Subcutaneous abdominal adipose tissue (tissue), 5 donors: ENCODE data around the gene PAX3.
A peak's percentile ranks its signal among the peaks of the same experiment; 100 is the strongest.

Experiments used
- H3K27ac ChIP-seq: one replicate; pipeline ENCODE4 v1.7.0; 2013; ENCODE audit warnings: low read depth, mild to moderate bottlenecking, inconsistent platforms, low read length, moderate library complexity
- H3K27me3 ChIP-seq, 5 donors: one replicate each; pipeline ENCODE4 v1.7.0; 2013; ENCODE audit warnings: low read length in 5 of 5, inconsistent platforms in 1 of 5; ENCODE audit not compliant: control insufficient read depth in 5 of 5, insufficient read depth in 4 of 5
- H3K36me3 ChIP-seq, 5 donors: one replicate each; pipeline ENCODE4 v1.7.0; 2013; ENCODE audit warnings: low read length in 5 of 5; ENCODE audit not compliant: control insufficient read depth in 5 of 5, insufficient read depth in 5 of 5
- H3K4me1 ChIP-seq, 5 donors: one replicate each; pipeline ENCODE4 v1.7.0; 2013; ENCODE audit warnings: low read length in 5 of 5, mild to moderate bottlenecking in 3 of 5, moderate library complexity in 1 of 5; ENCODE audit not compliant: control insufficient read depth in 5 of 5, insufficient read depth in 5 of 5
- H3K4me3 ChIP-seq, 5 donors: one replicate each; pipeline ENCODE4 v1.7.0; 2013; ENCODE audit warnings: low read length in 5 of 5, low read depth in 1 of 5
- H3K9ac ChIP-seq, 5 donors: one replicate each; pipeline ENCODE4 v1.7.0; 2013; ENCODE audit warnings: low read length in 5 of 5, mild to moderate bottlenecking in 4 of 5, moderate library complexity in 3 of 5
- H3K9me3 ChIP-seq, 5 donors: one replicate each; pipeline ENCODE4 v1.7.0; 2013; ENCODE audit warnings: low read length in 5 of 5; ENCODE audit not compliant: control insufficient read depth in 5 of 5
- donor health status: healthy.
- donor health status: healthy.
- donor health status: healthy.
- donor health status: healthy.
- donor health status: healthy.

PAX3 gene

DNA sequence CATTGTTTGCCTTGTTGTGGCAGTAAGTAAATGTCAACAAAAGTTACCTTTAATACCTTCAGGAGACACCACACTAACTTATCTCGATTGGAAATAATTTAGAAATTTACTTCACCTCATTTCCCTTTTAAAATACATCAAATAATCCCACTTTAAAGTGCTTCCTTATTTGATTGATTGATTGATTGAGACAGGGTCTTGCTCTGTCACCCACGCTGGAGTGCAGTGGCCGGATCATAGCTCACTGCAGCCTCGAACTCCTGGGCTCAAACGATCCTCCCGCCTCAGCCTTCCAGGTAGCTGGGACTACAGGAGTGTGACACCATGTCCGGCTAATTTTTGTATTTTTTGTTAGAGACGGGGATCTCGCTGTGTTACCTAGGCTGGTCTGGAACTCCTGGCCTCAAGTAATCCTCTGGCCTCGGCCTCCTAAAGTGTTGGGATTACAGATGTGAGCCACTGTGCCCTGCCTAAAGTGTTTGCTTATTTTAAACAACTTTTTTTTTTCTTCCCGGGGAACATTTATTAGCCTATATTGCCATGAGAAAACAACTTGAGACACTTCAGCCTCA, 12.0 kb upstream of the PAX3 start:
- H3K4me1 ChIP-seq, result peaks cover 0 to 24% (median 19%) of the 10 kb centered on the region in 5 donors
- H3K27me3 ChIP-seq, result peaks cover 66 to 94% (median 79%) of the 10 kb centered on the region in 5 donors
- H3K4me3 ChIP-seq, result no peak overlapping the region

DNA sequence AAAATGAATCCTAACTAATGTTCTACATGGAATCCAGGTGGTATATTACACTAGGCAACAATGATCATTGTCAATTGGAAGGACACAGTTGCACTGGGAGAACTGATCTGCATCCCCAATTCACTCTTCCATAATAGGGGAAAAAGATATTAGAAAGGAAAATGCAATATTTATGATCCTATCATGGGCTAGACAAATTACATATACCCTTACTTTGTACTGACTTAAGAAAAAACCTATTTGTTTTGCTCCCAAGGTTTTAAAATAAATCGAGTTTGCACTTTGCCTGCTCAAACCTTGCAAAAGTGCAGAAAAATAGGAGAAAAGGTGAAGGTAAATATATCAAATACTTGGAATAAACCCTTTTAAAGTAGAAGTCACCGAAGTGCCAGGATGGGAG, 11.0 kb upstream of the PAX3 start:
- no peak overlapping the region for H3K27ac ChIP-seq
- H3K9ac ChIP-seq, result no peak overlapping the region
- no peaks in the 10 kb centered on the region for H3K36me3 ChIP-seq
- H3K4me3 ChIP-seq, result no peak overlapping the region
- peaks cover 0 to 35% (median 29%) of the 10 kb centered on the region in 5 donors for H3K4me1 ChIP-seq
- peaks cover 0 to 5% (median 0%) of the 10 kb centered on the region in 5 donors for H3K9me3 ChIP-seq
- peaks cover 70 to 96% (median 80%) of the 10 kb centered on the region in 5 donors for H3K27me3 ChIP-seq

More for the DNA sequence above, 12.0 kb upstream of the PAX3 start:
- Histone ChIP-seq H3K9ac (no peak overlapping the region), H3K36me3 (no peaks in the 10 kb centered on the region), H3K9me3 (peaks cover 0 to 5% (median 0%) of the 10 kb centered on the region in 5 donors), H3K27ac (no peak overlapping the region)

DNA sequence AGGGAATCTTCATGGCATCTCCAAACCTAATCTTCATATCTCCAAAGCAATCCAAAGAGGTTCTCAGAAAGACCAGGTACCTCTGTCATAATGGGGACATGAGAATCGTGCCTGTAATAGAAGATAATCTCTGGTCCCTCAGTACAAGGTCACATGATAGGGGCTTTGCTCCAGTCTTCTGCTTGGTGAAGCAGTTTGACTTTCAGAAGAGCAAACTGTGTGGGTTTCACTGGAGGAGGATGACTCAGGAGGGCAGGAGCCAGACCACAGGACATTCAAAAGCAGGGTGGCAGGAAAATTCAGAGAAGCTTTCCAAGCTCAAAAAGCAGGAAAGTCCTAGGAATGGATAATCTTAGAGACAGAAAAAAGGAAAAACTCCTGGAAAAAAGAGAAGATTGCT, 10.6 kb upstream of the PAX3 start:
- no peak overlapping the region for H3K9ac ChIP-seq
- peaks cover 74 to 96% (median 82%) of the 10 kb centered on the region in 5 donors for H3K27me3 ChIP-seq
- peaks cover 0 to 37% (median 32%) of the 10 kb centered on the region in 5 donors for H3K4me1 ChIP-seq
- H3K4me3 ChIP-seq, result no peak overlapping the region
- no peaks in the 10 kb centered on the region for H3K36me3 ChIP-seq
- peaks cover 0 to 5% (median 0%) of the 10 kb centered on the region in 5 donors for H3K9me3 ChIP-seq
- H3K27ac ChIP-seq, result no peak overlapping the region

DNA sequence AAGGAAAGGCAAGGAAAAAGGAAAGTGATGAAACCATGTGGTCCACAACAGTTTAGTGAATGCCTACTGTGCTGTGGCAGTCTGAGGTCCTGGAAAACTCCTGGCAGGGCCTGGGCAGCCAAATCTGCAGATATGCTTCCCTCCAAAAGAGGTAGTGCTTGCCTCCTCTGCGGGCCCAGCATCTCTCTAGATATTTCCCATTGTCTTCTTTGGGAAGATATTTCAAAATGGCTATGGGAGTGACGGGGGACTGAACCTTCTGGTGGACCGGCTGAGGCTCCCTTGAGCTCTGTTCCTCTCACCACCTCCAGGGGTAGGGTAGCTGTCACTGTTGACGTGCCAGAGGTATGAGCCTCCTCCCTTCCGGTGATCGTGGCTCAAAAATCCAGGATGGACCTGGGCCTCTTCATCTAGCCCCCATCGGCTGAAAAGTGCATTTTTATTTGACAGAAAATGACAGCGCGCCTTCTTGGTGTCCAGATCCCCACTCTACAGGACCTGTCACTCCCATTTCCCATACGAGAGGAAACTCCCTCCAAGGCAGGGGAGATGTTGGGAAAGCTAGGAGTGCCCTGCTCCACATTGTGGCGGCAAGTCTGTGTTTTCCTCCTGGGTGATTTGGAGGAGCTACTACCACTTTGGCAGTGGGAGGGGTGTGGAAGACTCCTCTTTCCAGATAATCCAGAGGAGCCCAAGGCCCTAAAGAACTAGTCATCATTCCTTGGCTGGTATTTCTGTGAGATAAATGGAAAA, 9.4 kb upstream of the PAX3 start:
- H3K9me3 ChIP-seq, result peaks cover 0 to 5% (median 0%) of the 10 kb centered on the region in 5 donors
- H3K4me1 ChIP-seq, result peaks cover 0 to 46% (median 39%) of the 10 kb centered on the region in 5 donors
- no peaks in the 10 kb centered on the region for H3K36me3 ChIP-seq
- no peak overlapping the region for H3K4me3 ChIP-seq
- no peak overlapping the region for H3K9ac ChIP-seq
- no peak overlapping the region for H3K27ac ChIP-seq
- peaks cover 80 to 99% (median 91%) of the 10 kb centered on the region in 5 donors for H3K27me3 ChIP-seq

DNA sequence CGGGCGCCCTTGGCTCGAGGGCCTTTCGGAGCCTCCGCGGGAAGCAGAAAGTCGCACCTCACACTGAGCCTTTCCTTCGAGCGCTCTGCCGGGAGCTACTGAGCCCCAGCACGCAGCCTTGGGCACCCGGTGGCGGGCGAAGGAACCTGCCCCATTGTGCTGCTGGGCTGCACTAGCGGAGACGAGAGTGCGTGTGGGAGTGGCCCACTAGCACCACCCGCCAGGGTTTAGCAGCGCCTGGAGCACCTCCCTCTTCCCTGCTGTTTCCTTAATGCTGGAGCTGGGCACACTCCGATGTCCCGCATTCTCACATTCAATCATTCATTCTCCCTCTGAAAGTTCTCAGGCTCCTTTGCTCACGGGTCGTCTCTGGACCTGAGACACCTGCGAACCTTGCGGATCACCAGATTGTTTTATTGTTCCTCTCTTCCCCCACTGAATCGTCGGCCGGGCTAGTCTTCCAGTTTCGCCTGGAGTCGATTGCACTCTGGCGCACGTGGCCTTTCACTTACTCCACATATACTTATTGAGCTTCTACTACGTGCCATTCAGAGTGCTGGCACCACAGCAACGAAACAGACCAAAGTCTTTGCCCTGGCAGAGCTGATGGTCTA, 8.5 kb upstream of the PAX3 start:
- no peak overlapping the region for H3K4me3 ChIP-seq
- H3K27me3 ChIP-seq, result peaks cover 83 to 99% (median 90%) of the 10 kb centered on the region in 5 donors
- H3K27ac ChIP-seq, result no peak overlapping the region
- H3K9me3 ChIP-seq, result peaks cover 0 to 5% (median 0%) of the 10 kb centered on the region in 5 donors
- H3K9ac ChIP-seq, result no peak overlapping the region
- no peaks in the 10 kb centered on the region for H3K36me3 ChIP-seq
- peaks cover 0 to 42% (median 38%) of the 10 kb centered on the region in 5 donors for H3K4me1 ChIP-seq

DNA sequence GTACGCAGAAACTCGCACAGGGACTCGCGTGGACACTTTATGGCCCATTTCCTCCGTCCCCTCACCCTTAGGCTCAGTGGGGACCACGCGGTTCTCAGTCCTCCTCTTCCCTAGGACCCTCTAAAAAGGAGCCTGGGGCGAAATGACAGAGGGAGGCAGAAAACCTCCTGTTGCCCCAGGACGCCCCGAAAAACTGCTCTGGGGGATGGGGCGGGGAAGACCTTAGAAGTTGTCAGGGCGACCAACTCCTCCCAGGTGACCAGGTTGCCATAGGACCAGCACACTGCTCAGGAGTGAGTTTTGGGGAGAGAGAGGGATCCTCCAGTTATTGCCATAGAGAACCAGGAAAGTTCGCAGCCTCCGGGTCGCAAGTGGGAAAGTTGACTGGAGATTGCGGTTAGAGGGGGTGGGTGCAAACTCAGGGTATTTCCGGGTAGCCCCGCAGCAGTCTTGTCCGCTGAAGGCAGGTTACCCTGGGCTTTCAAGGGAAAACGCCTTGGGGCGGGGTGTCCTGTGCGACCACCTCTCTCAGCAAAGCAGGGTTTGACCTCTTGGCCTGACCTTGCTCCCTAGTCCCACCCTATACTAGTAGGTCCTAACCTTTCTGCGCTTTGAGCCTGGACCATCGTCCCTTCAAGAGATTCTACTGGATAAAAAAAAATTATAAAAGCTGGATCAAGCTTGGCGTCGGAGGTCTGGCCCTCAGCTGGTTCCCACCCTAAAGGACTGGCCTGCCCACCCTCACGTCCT, 7.8 kb upstream of the PAX3 start:
- Histone ChIP-seq H3K9ac (no peak overlapping the region), H3K9me3 (peaks cover 0 to 5% (median 0%) of the 10 kb centered on the region in 5 donors), H3K4me1 (peaks cover 0 to 40% (median 39%) of the 10 kb centered on the region in 5 donors), H3K27ac (no peak overlapping the region), H3K4me3 (peak overlapping the region; percentile 41 to 75 (median 70)), H3K36me3 (no peaks in the 10 kb centered on the region), H3K27me3 (peaks cover 83 to 99% (median 90%) of the 10 kb centered on the region in 5 donors)

DNA sequence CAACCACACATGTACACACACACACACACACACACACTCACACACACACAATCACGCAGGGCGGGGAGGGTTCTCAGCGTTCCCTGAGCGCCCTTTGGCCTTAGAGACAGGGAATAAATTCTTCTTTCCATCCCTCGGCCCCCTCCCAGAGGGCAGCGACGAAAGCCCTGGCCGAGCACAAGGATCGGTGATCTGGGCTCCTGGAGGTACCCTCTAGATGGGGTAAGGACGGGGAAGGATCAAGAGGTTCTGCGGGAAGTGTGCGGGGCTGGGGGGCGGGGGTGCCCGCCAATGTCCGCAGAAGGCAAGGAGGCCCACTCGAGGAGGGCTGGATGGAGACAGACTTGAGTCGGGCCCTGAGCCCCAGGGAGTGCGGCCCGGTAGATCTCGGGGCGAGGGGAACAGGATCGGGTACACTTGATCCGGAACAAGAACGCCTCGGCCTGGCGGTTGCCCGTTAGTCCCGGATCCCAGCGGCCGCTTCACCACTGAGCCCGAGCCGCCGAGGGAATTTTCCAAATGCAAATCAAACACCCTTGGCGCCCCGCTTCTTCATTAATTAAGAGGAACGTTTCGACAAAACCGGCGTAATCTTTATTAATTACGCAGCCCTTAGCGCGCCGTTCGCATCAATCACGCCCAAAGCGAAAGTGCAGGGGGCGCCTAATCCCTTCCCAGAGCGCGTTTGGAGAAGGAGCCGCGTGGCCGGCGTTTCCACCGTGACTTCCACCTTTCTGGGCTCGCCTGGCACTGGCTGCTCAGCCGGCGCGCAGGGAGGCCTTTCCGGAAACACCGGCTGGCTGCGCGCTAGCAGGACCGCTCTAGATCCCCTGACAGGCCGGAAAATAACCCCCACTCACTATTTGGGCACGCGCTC, 7.0 kb upstream of the PAX3 start:
- Histone ChIP-seq H3K9ac (peak overlapping the region in 2 of 5 donors; percentile 23 to 52), H3K4me1 (peaks cover 0 to 47% (median 42%) of the 10 kb centered on the region in 5 donors), H3K9me3 (peaks cover 0 to 5% (median 0%) of the 10 kb centered on the region in 5 donors), H3K27ac (no peak overlapping the region), H3K36me3 (no peaks in the 10 kb centered on the region), H3K27me3 (peaks cover 81 to 99% (median 90%) of the 10 kb centered on the region in 5 donors), H3K4me3 (peak overlapping the region; percentile 62 to 80 (median 71))

- Histone ChIP-seq H3K27me3 (peaks cover 82 to 99% (median 90%) of the 10 kb centered on the region in 5 donors), H3K9ac (peak overlapping the region in 2 of 5 donors; percentile 23 to 52), H3K4me1 (peaks cover 0 to 50% (median 42%) of the 10 kb centered on the region in 5 donors), H3K36me3 (no peaks in the 10 kb centered on the region), H3K27ac (no peak overlapping the region), H3K9me3 (peaks cover 0 to 5% (median 0%) of the 10 kb centered on the region in 5 donors), H3K4me3 (peak overlapping the region; percentile 62 to 80 (median 71))
Measured at GRCh38 chr2:222304737-222305515, 6.1 kb upstream of the PAX3 start.
